IPS DF 6.9 (cell line): ENCODE data around the gene POLR1E.
"Not testable (repeated sequence)": the region's sequence is repeated elsewhere in the genome, so short reads cannot be mapped to it uniquely, and the experiment has no call there.

Source experiments
- DNase-seq: peaks from one replicate; pipeline ENCODE4 v3.0.0-alpha.2; 2013; ENCODE audit warnings: low read depth, low spot score
- H3K27ac ChIP-seq: one replicate; pipeline ENCODE4 v1.5.1; 2013; ENCODE audit warnings: low read length, control low read depth
- H3K27me3 ChIP-seq: 2 replicates; pipeline ENCODE4 v1.6.1; 2013; ENCODE audit warnings: mild to moderate bottlenecking, low read length; ENCODE audit not compliant: control insufficient read depth, insufficient read depth
- H3K36me3 ChIP-seq: 2 replicates; pipeline ENCODE4 v1.6.1; 2013; ENCODE audit warnings: low read length; ENCODE audit not compliant: control insufficient read depth, insufficient read depth
- H3K4me1 ChIP-seq: 2 replicates; pipeline ENCODE4 v1.6.1; 2013; ENCODE audit warnings: low read length; ENCODE audit not compliant: control insufficient read depth, insufficient read depth
- H3K4me3 ChIP-seq: 2 replicates; pipeline ENCODE4 v1.5.1; 2013; ENCODE audit warnings: mild to moderate bottlenecking, low read length
- H3K9me3 ChIP-seq: 2 replicates; pipeline ENCODE4 v1.6.1; 2013; ENCODE audit warnings: low read length, inconsistent platforms; ENCODE audit not compliant: control insufficient read depth, insufficient read depth
- WGBS: extraction: QIAGEN DNeasy Blood & Tissue Kit; methylation state at CpG from one replicate; pipeline ENCODE4 v1.1.7; 2013; ENCODE audit warnings: mixed read lengths, missing lambda C conversion rate; ENCODE audit not compliant: insufficient read length, insufficient coverage; 5-methylcytosine and 5-hydroxymethylcytosine counted together

The POLR1E gene

GRCh38 chr9:37477987-37478619 lies 7.6 kb upstream of the POLR1E start:
- H3K9me3 ChIP-seq, H3K36me3 ChIP-seq, H3K4me3 ChIP-seq, H3K4me1 ChIP-seq, H3K27me3 ChIP-seq, H3K27ac ChIP-seq, DNase-seq: not testable (repeated sequence)
- WGBS = no CpG with 5 or more reads among the region's 5 CpGs

GRCh38 chr9:37480759-37481158 lies 5.0 kb upstream of the POLR1E start:
- Histone ChIP-seq H3K36me3 (no peaks in the 10 kb centered on the region), H3K4me3 (no peak overlapping the region), H3K27me3 (no peaks in the 10 kb centered on the region), H3K9me3 (no peaks in the 10 kb centered on the region), H3K4me1 (peaks cover 2% of the 10 kb centered on the region; the same call in 1 of the 2 replicates), H3K27ac (no peak overlapping the region)
- no peak for DNase-seq
- no CpG with 5 or more reads among the region's 3 CpGs for WGBS

DNA sequence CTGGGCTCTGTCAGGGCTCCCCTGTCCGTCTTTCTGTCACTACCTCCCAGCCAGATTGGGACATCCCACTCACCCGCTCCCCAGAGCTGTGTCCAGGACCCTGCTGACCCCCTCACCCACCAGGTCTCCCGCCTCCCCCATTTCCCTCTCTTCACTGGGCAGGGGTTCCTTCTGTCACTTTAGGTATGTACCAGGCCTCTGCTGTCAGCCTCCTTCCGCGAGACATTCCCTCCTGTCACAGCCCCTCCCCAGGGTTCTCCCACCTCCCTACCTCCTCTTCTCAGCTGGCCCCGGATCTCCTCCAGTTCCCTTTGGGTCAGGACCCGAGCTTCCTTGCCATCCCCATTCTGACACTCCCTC lies 488 bp downstream of the POLR1E start:
- WGBS = no CpG with 5 or more reads among the region's 7 CpGs
- H3K36me3 ChIP-seq = no peaks in the 10 kb centered on the region; the same call in 1 of the 2 replicates
- H3K4me1 ChIP-seq = peaks cover 5% of the 10 kb centered on the region; the same call in 1 of the 2 replicates
- H3K4me3 ChIP-seq = peak overlapping the region; percentile 59
- no peaks in the 10 kb centered on the region for H3K9me3 ChIP-seq
- H3K27ac ChIP-seq = no peak overlapping the region
- DNase-seq = no peak
- H3K27me3 ChIP-seq = no peaks in the 10 kb centered on the region

GRCh38 chr9:37486616-37487548 lies 1.1 kb downstream of the POLR1E start:
- no CpG with 5 or more reads among the region's 7 CpGs for WGBS
- Histone ChIP-seq H3K27ac (no peak overlapping the region), H3K4me1 (peaks cover 5% of the 10 kb centered on the region; the same call in 1 of the 2 replicates), H3K27me3 (no peaks in the 10 kb centered on the region), H3K4me3 (peak overlapping the region; percentile 59; the same call in 1 of the 2 replicates), H3K36me3 (no peaks in the 10 kb centered on the region; the same call in 1 of the 2 replicates), H3K9me3 (no peaks in the 10 kb centered on the region)
- DNase-seq = no peak

DNA sequence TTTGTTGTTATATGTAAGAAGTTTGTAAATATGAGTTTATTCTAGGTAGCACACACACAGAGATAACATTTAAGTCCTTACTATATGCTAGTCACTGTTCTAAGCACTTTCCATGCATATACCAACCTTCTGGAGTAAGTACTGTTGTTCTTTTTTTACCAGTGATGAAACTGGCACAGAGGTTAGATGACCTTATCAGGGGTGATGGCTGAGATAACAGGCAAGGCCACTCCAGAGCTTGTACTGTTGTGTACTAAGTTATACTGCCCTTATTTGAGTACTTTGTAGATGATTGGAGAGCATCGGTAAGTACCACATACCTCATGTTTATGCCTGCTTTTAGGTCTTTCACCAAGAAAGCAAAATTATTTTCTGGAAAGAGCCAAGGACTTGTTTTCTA lies 6.2 kb downstream of the POLR1E start:
- Histone ChIP-seq H3K9me3 (no peaks in the 10 kb centered on the region), H3K27me3 (no peaks in the 10 kb centered on the region), H3K4me1 (no peaks in the 10 kb centered on the region), H3K36me3 (peaks cover 25% of the 10 kb centered on the region), H3K27ac (no peak overlapping the region), H3K4me3 (no peak overlapping the region)
- no CpG with 5 or more reads among the region's 1 CpG for WGBS
- DNase-seq = no peak

DNA sequence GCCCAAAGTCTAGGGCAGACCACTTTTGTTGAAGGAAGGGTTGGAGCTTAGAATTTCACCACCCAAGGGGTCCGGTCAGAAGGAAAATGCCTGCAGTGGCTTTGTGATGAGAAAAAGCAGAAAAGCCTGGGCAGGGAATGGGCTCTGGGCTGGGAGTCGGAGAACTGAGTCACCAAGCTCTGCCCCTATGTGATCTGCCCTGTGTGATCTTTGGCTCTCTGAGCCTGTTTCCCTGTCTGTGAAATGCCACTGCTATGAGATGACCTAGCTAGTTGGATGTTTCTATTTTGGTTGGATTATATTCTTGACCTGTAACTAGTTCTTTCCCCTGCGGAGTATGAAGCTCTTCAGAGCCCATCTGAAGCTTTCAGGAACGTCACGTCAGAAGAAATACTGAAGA lies 9.8 kb downstream of the POLR1E start:
- Histone ChIP-seq H3K27me3 (no peaks in the 10 kb centered on the region), H3K9me3 (no peaks in the 10 kb centered on the region), H3K4me1 (no peaks in the 10 kb centered on the region), H3K27ac (no peak overlapping the region), H3K4me3 (no peak overlapping the region), H3K36me3 (peaks cover 31% of the 10 kb centered on the region)
- no CpG with 5 or more reads among the region's 5 CpGs for WGBS
- DNase-seq = no peak

- DNase-seq = no peak
- H3K4me3 ChIP-seq = no peak overlapping the region
- peaks cover 32% of the 10 kb centered on the region for H3K36me3 ChIP-seq
- H3K4me1 ChIP-seq = no peaks in the 10 kb centered on the region
- no peak overlapping the region for H3K27ac ChIP-seq
- H3K9me3 ChIP-seq = no peaks in the 10 kb centered on the region
- no peaks in the 10 kb centered on the region for H3K27me3 ChIP-seq
- WGBS = no CpG with 5 or more reads among the region's 4 CpGs
Measured at GRCh38 chr9:37496020-37496419, 10.3 kb downstream of the POLR1E start.

GRCh38 chr9:37497320-37497719 lies 11.6 kb downstream of the POLR1E start:
- DNase-seq = no peak
- H3K4me3 ChIP-seq = no peak overlapping the region
- no peaks in the 10 kb centered on the region for H3K27me3 ChIP-seq
- no peak overlapping the region for H3K27ac ChIP-seq
- H3K36me3 ChIP-seq = peaks cover 42% of the 10 kb centered on the region
- no peaks in the 10 kb centered on the region for H3K9me3 ChIP-seq
- WGBS = no CpG with 5 or more reads among the region's 3 CpGs
- H3K4me1 ChIP-seq = no peaks in the 10 kb centered on the region

- Histone ChIP-seq H3K4me1 (no peaks in the 10 kb centered on the region), H3K36me3 (peaks cover 32% of the 10 kb centered on the region), H3K4me3 (no peak overlapping the region), H3K27me3 (no peaks in the 10 kb centered on the region), H3K27ac (no peak overlapping the region), H3K9me3 (no peaks in the 10 kb centered on the region)
- DNase-seq = no peak
- WGBS = no CpG with 5 or more reads among the region's 3 CpGs
Measured at GRCh38 chr9:37498457-37498856, 12.7 kb downstream of the POLR1E start.

DNA sequence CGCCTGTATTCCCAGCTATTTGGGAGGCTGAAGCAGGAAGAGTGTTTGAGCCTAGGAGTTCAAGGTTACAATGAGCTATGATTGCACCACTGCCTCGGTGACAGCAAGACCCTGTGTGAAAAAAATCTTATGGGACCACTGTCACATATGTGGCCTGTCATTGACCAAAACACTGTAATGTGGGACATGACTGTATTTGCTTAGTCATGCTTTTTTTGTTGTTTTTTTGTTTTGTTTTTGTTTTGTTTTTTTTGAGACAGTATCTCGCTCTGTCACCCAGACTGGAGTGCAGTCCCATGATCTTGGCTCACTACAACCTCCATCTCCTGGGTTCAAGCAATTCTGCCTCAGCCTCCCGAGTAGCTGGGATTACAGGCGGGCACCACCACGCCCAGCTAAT lies 13.5 kb downstream of the POLR1E start:
- no peaks in the 10 kb centered on the region for H3K4me1 ChIP-seq
- peaks cover 30% of the 10 kb centered on the region for H3K36me3 ChIP-seq

More for the DNA sequence above, 13.5 kb downstream of the POLR1E start:
- H3K4me3 ChIP-seq = no peak overlapping the region
- no peaks in the 10 kb centered on the region for H3K9me3 ChIP-seq
- DNase-seq = no peak
- WGBS = no CpG with 5 or more reads among the region's 6 CpGs
- no peak overlapping the region for H3K27ac ChIP-seq
- H3K27me3 ChIP-seq = no peaks in the 10 kb centered on the region
